Stomach (tissue), 4 donors: Measurements from ENCODE around the gene RPL35A.

Experiments used
- CTCF ChIP-seq, 7 experiments: fragments of 450-650 bp in 4 of 7; fragments of 200-600 bp in 3 of 7; sonication (generic) in 3 of 7; IDR thresholded peaks; one replicate each; pipeline ENCODE4 v1.5.1; 2016 to 2019; ENCODE audit warnings: antibody characterized with exemption in 7 of 7, control low read depth in 2 of 7, mild to moderate bottlenecking in 1 of 7
- POLR2AphosphoS5 ChIP-seq, 3 donors: sonication (generic); formaldehyde crosslinking; IDR thresholded peaks; one replicate each; pipeline ENCODE4 v1.6.1; 2016; ENCODE audit warnings: antibody characterized with exemption in 3 of 3

GRCh38 chr3:197906850-197907187 is 43.2 kb upstream of the RPL35A start:
- TF ChIP-seq POLR2AphosphoS5 (IDR thresholded peaks at IDR 0.05), result no peak
- no peak for TF ChIP-seq CTCF (IDR thresholded peaks at IDR 0.05)
